Activated T-helper 2 cell treated with anti-CD3 and anti-CD28 coated beads, Interferon-gamma antibody, Interleukin-2, Interleukin-4, amounts not matched to agents 10 μg/mL and 5 μg/mL and 100 μg/mL, durations not matched to agents 14 hours and 24 hours and 36 hours (primary cell): ENCODE measurements around the gene PAPPA. TPM values are rescaled to one million over a fixed set of nuclear protein-coding genes. Genes with fewer than 3 reads are reported as not detected.

Experiments used
- DNase-seq: peaks from one replicate; pipeline ENCODE4 v3.0.0; 2021; ENCODE audit warnings: low spot score
- H3K27ac Mint-ChIP-seq: one replicate; pipeline ENCODE4 v1.8.0; 2021; ENCODE audit warnings: mixed read lengths
- H3K27me3 Mint-ChIP-seq: one replicate; pipeline ENCODE4 v1.8.0; 2021; ENCODE audit warnings: low read depth, mixed read lengths
- H3K36me3 Mint-ChIP-seq: one replicate; pipeline ENCODE4 v1.8.0; 2021; ENCODE audit warnings: low read depth, mixed read lengths
- H3K4me1 Mint-ChIP-seq: one replicate; pipeline ENCODE4 v1.8.0; 2021; ENCODE audit warnings: low read depth, mixed read lengths
- H3K4me3 Mint-ChIP-seq: one replicate; pipeline ENCODE4 v1.8.0; 2021; ENCODE audit warnings: low read depth, mild to moderate bottlenecking, moderate library complexity, mixed read lengths
- H3K9me3 Mint-ChIP-seq: one replicate; pipeline ENCODE4 v1.8.0; 2021; ENCODE audit warnings: mixed read lengths
- intact Hi-C: fragments of 100-400 bp; cut with micrococcal nuclease; formaldehyde crosslinking; loops from one replicate; pipeline ENCODE4 v1.15.1; 2023
- total RNA-seq: library from RNA; stranded (reverse); gene quantifications from 2 replicates; pipeline ENCODE4 v1.2.3, GENCODE V29; 2022

The PAPPA gene
- total RNA-seq, 1 donor from 2014 or later: not detected

DNA sequence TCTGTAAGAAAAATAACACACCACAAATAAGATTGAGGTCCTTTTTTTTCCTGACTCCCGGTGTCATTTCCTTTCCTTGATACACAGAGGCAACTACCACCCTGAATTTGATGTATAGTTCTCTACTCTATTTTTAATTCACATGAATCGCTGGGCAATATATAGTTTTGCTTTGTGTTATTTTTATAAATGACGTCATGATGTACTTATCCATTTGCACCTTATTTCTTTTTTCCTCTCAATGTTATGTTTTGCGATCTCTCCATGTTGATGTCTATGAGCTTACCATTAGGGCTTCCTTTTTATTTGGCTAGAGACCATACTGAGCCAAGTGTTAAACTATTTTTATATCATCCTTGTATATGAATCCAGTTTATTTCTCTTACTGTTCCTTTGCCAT lies 175.9 kb downstream of the PAPPA start:
- DNase-seq: no peak
- Mint-ChIP-seq H3K4me3 (no peak overlapping the region), H3K36me3 (no peaks in the 10 kb centered on the region), H3K9me3 (no peaks in the 10 kb centered on the region), H3K27me3 (no peaks in the 10 kb centered on the region), H3K4me1 (no peaks in the 10 kb centered on the region), H3K27ac (no peak overlapping the region)
- intact Hi-C loops: no loop called here

DNA sequence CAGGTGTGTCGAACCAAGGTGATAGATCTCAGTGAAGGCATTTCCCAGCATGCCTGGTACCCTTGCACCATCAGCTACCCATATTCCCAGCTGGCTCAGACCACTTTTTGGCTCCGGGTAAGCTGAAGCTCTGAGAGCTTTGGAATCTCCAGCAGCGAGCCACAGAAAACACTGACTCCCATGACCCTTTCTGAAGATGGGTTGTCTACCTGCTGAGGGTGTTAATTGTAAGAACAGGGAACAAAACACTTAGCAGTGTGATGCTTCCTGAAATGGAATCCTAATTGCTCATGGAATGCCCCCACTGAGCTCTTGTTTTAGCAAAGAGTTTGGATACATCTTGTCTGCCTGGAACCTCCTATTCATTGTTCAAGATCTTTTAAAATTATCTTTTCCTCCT lies 177.7 kb downstream of the PAPPA start:
- Mint-ChIP-seq H3K4me3 (no peak overlapping the region), H3K27me3 (no peaks in the 10 kb centered on the region), H3K36me3 (no peaks in the 10 kb centered on the region), H3K4me1 (no peaks in the 10 kb centered on the region), H3K27ac (no peak overlapping the region), H3K9me3 (no peaks in the 10 kb centered on the region)
- intact Hi-C loops: no loop called here
- DNase-seq: no peak

DNA sequence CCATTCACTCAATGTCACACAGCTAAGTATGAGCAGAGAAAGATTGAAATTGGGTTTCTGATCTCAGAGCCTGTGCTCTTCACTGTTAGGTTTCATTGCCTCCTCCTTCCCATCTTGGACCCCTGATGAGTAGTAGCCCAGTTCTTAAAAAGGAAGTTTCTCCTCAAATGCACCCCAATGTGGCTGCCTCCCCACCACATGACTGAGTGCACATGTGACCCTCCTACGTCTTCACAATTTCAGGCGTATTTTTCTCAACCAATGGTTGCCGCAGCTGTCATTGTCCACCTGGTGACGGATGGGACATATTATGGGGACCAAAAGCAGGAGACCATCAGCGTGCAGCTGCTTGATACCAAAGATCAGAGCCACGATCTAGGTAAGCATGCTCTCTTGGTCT lies 178.5 kb downstream of the PAPPA start:
- intact Hi-C loops: no loop called here
- DNase-seq: no peak
- H3K36me3 Mint-ChIP-seq: no peaks in the 10 kb centered on the region
- no peaks in the 10 kb centered on the region for H3K27me3 Mint-ChIP-seq
- no peak overlapping the region for H3K4me3 Mint-ChIP-seq
- no peak overlapping the region for H3K27ac Mint-ChIP-seq
- no peaks in the 10 kb centered on the region for H3K4me1 Mint-ChIP-seq
- H3K9me3 Mint-ChIP-seq: no peaks in the 10 kb centered on the region

DNA sequence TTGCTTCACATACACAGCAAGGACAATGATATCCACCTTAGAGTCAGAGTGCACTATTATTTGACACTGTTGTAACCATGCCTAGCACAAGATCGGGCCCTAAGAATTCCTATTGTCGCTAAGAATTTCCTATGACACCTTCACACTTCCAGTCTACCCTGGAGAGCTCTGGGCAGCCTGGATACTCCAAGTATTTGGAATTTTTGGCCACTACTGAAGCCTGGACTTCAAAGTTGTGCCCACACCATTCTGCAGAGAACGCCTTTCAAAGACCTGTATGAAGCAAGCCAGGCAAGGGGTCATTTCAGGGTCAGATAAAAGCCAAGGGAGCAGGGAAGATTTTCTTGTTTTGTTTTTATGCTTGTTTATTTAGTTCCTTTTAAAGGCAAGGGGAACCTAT lies 179.7 kb downstream of the PAPPA start:
- intact Hi-C loops: no loop called here
- no peak for DNase-seq
- H3K27me3 Mint-ChIP-seq: no peaks in the 10 kb centered on the region
- H3K4me3 Mint-ChIP-seq: no peak overlapping the region
- H3K9me3 Mint-ChIP-seq: no peaks in the 10 kb centered on the region
- H3K36me3 Mint-ChIP-seq: no peaks in the 10 kb centered on the region
- no peak overlapping the region for H3K27ac Mint-ChIP-seq
- no peaks in the 10 kb centered on the region for H3K4me1 Mint-ChIP-seq

DNA sequence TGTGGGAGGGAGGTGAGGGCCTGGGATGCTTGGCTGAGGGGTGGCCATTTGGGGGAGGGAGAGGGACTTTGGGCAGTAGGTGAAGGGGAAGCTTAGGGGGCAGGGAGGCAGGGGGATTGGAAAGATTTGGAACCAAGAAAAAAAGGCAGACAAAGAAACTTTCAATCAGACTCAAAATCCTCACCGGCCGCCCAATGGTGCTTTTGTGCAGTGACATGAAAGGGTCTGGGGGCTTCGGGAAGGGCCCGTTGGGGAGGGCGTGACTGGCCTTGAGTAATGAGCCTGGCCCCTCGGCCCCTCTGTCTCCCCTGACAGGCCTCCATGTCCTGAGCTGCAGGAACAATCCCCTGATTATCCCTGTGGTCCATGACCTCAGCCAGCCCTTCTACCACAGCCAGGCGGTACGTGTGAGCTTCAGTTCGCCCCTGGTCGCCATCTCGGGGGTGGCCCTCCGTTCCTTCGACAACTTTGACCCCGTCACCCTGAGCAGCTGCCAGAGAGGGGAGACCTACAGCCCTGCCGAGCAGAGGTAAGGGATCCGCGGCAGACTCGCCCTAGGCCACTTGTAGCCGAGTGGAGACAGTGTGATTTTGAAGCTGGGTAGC lies 181.1 kb downstream of the PAPPA start:
- Mint-ChIP-seq H3K27me3 (no peaks in the 10 kb centered on the region), H3K36me3 (no peaks in the 10 kb centered on the region), H3K9me3 (no peaks in the 10 kb centered on the region), H3K27ac (no peak overlapping the region), H3K4me1 (no peaks in the 10 kb centered on the region), H3K4me3 (no peak overlapping the region)
- intact Hi-C loops: no loop called here
- no peak for DNase-seq

DNA sequence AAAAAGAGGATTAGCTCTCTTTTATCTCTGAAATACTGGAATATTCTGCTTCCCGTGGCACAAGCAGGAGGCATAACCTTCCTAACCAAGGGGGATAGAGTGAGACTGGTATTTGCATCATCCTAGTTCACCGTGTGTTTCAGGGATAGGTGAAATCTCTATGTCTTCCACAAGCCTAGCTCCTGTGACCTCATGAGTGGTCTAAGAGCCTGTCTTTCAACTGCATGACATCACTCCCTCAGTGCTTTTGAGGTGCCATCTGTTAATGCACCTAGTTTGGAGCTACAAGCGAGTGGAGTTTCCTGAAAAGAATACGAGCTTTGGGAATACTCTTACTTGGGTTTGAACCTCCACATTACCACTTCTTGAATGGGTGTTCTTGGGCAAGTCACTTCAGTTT lies 181.8 kb downstream of the PAPPA start:
- no peak overlapping the region for H3K4me3 Mint-ChIP-seq
- no peak for DNase-seq
- no peaks in the 10 kb centered on the region for H3K36me3 Mint-ChIP-seq
- H3K9me3 Mint-ChIP-seq: no peaks in the 10 kb centered on the region
- H3K4me1 Mint-ChIP-seq: no peaks in the 10 kb centered on the region
- intact Hi-C loops: no loop called here
- no peak overlapping the region for H3K27ac Mint-ChIP-seq
- H3K27me3 Mint-ChIP-seq: no peaks in the 10 kb centered on the region

DNA sequence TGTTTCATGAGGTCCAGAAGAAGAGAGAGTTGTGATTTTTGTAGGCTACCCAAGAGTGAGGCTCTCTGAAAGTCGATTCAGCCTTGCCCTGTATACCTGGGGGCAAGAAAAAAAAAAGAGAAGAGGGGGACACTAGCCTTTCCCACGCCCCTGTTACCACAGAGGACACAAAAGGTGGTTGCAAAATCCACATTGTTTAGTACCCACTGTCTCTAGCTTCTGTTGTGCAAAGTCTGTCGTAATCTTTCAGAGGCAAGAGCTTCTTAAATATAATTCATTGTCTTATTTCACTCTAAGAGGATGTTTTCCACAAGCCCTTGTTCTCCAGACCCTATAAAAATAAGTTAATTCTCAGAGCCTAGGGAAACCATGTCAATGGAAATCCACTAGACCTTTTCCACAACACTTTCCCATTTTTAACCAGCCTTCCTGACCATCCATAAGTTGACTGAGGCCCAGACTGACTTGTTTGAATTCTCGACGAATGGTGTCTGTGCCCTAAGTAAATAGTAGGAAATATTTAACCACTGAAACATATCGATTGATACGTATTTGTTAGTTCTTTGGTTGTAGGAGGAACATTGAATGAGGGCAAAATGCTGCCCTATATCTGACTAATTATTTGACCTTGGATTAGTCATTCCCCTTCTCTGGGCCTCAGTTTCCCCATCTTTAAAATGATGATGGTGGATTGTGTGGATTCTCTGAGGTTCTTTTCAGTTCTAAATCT lies 182.7 kb downstream of the PAPPA start:
- Mint-ChIP-seq H3K27ac (no peak overlapping the region), H3K4me3 (no peak overlapping the region), H3K4me1 (no peaks in the 10 kb centered on the region), H3K27me3 (no peaks in the 10 kb centered on the region), H3K36me3 (no peaks in the 10 kb centered on the region), H3K9me3 (no peaks in the 10 kb centered on the region)
- DNase-seq: no peak
- intact Hi-C loops: no loop called here

DNA sequence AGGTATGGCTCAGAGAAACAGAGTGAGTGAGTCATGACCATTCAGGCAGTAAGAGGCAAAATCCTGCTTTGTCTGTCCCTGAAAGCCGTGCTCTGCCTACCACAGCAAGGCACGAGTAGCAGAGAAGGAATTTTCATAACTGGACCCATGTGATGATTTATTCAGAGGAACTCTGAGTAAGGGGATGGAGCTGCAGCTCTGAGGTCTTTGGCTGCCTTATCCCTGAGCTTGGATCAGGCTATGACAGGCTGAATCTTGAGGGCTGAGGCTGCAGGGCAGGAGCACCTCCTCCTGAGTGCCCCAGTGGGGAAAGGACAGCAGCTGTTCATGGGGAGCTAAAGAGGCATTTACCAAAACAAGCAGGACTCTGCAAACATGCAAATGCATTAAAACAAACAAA lies 183.4 kb downstream of the PAPPA start:
- H3K4me3 Mint-ChIP-seq: no peak overlapping the region
- no peaks in the 10 kb centered on the region for H3K4me1 Mint-ChIP-seq
- H3K27me3 Mint-ChIP-seq: no peaks in the 10 kb centered on the region
- H3K27ac Mint-ChIP-seq: no peak overlapping the region
- no peaks in the 10 kb centered on the region for H3K9me3 Mint-ChIP-seq
- no peak for DNase-seq
- intact Hi-C loops: no loop called here
- no peaks in the 10 kb centered on the region for H3K36me3 Mint-ChIP-seq

DNA sequence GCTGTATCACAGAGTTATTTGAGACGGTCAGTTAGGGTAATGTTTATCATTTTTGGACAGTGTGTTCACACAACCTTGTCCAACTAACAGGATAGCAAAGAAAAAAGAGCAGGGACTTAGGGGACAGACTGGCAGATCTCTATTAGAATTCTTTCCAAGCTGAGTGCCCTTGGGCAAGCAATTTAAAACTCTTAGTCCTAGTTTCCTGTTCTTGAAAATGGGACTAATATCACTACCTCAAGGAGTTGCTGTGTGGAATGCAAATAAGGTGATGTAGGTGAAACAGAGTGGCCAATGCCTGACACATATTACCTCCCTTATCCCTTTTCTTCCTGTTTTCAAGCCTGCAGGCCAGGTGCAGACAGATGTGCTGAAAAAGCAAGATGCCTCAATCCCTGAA lies 186.7 kb downstream of the PAPPA start:
- Mint-ChIP-seq H3K9me3 (no peaks in the 10 kb centered on the region), H3K4me3 (no peak overlapping the region), H3K27me3 (no peaks in the 10 kb centered on the region), H3K36me3 (no peaks in the 10 kb centered on the region), H3K4me1 (no peaks in the 10 kb centered on the region), H3K27ac (no peak overlapping the region)
- intact Hi-C loops: no loop called here
- no peak for DNase-seq

DNA sequence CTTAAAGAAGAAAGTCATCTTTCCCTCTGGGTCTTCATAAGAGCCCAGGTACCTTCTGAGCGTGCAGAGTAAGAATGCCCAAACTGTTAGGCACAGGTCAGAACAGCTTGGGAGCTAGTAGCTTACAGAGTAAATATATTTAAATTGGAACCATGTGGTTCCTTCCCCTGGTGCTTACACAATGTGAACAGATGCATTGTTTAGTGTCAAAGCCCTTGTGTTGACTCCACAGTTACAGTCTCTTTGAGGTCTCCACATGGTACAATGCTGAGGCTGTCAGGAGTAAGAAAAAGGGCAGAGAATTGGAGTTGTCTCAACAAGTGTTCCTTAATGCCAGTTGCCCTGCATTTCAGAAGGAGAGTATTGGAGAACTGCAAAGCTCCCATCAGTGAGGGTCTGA lies 188.5 kb downstream of the PAPPA start:
- DNase-seq: no peak
- intact Hi-C loops: no loop called here
- H3K4me3 Mint-ChIP-seq: no peak overlapping the region
- no peaks in the 10 kb centered on the region for H3K4me1 Mint-ChIP-seq
- no peaks in the 10 kb centered on the region for H3K36me3 Mint-ChIP-seq
- H3K9me3 Mint-ChIP-seq: no peaks in the 10 kb centered on the region
- no peak overlapping the region for H3K27ac Mint-ChIP-seq
- no peaks in the 10 kb centered on the region for H3K27me3 Mint-ChIP-seq

DNA sequence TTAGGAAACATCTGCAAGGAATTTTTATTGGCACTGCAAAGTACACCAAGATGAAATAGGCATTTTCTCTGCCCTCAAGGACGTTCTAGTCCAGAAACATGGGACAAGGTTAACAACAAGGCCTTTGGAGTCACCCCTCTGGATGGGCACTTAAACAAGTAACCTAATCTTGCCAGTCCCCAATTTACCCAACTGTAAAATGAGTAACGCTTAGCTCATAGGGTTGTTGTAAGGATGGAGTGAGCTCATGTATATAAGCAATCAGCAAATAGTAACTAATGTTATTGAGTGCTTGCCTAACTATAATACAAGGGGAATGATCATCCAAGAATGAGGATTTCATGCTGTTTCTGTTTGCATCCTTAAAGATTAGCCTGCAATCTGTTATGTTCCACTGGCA lies 189.3 kb downstream of the PAPPA start:
- no peaks in the 10 kb centered on the region for H3K27me3 Mint-ChIP-seq
- intact Hi-C loops: no loop called here
- no peaks in the 10 kb centered on the region for H3K36me3 Mint-ChIP-seq
- H3K4me3 Mint-ChIP-seq: no peak overlapping the region
- H3K4me1 Mint-ChIP-seq: no peaks in the 10 kb centered on the region
- H3K9me3 Mint-ChIP-seq: no peaks in the 10 kb centered on the region
- DNase-seq: no peak
- H3K27ac Mint-ChIP-seq: no peak overlapping the region

DNA sequence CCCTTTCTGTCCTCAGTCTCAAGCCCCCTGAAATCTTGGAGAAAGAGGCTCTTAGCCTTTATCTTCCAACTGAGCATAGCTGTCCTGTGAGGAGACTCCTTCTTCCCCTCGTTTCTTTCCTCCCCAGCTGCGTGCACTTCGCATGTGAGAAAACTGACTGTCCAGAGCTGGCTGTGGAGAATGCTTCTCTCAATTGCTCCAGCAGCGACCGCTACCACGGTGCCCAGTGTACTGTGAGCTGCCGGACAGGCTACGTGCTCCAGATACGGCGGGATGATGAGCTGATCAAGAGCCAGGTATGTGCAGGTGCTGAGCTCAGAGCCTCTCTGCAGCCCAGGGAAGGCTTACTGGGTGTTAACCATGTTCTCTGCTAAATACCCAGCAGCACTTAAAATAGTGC lies 190.8 kb downstream of the PAPPA start:
- no peak for DNase-seq
- Mint-ChIP-seq H3K27ac (no peak overlapping the region), H3K36me3 (no peaks in the 10 kb centered on the region), H3K27me3 (no peaks in the 10 kb centered on the region), H3K9me3 (no peaks in the 10 kb centered on the region), H3K4me3 (no peak overlapping the region), H3K4me1 (no peaks in the 10 kb centered on the region)
- intact Hi-C loops: no loop called here

DNA sequence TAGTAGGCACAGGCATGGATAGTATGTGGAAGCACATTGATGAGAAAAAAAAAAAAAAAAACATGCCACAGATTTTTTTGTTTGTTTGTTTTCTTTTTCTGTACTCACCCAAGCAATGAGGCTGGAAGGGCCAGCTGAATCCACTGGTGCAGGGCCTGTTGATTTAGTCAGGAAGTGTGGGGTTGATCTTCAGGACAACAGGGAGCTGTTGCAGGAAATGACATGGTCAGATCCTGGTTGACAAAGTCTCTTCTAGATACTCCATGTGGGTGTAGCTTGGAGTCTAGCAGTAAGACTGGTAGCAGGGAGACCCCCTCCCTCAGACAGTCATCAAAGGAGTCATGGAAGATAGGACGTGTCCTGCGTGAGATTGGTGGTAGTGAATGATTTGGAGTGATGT lies 191.8 kb downstream of the PAPPA start:
- H3K27me3 Mint-ChIP-seq: no peaks in the 10 kb centered on the region
- H3K4me3 Mint-ChIP-seq: no peak overlapping the region
- H3K4me1 Mint-ChIP-seq: no peaks in the 10 kb centered on the region
- no peaks in the 10 kb centered on the region for H3K9me3 Mint-ChIP-seq
- no peaks in the 10 kb centered on the region for H3K36me3 Mint-ChIP-seq
- intact Hi-C loops: no loop called here
- DNase-seq: no peak
- H3K27ac Mint-ChIP-seq: no peak overlapping the region

DNA sequence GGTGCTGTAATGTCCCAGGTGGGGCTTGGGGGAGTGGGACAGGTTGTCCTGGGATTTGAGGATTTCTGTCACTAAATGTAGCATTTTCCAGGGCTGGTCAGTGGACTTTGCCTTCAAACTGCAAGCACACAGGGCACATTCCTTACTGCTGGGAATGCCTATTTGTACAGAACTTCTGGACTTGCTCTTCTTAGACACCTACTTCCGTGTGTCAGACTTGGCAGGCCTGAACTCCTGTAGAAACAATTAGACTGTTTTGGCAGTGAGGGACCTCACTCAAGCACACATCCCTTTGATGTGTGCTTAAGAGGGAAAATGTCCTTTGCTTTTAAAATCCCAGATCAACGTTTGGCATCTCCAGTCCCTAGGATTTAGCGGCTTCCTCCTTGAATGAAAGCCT lies 192.2 kb downstream of the PAPPA start:
- intact Hi-C loops: no loop called here
- no peak overlapping the region for H3K4me3 Mint-ChIP-seq
- no peaks in the 10 kb centered on the region for H3K4me1 Mint-ChIP-seq
- no peaks in the 10 kb centered on the region for H3K27me3 Mint-ChIP-seq
- no peak overlapping the region for H3K27ac Mint-ChIP-seq
- no peak for DNase-seq
- H3K9me3 Mint-ChIP-seq: no peaks in the 10 kb centered on the region
- no peaks in the 10 kb centered on the region for H3K36me3 Mint-ChIP-seq
